H9 (cell line): ENCODE measurements around the gene SNCB. TPM values are rescaled to one million over a fixed set of nuclear protein-coding genes. Genes with fewer than 3 reads are reported as not detected.

ENCODE experiments used
- DNase-seq: peaks from one replicate; pipeline ENCODE4 v3.0.0-alpha.2; 2017
- H2AFZ ChIP-seq: one replicate; pipeline ENCODE4 v1.6.1; 2013; ENCODE audit warnings: mild to moderate bottlenecking, low read length, control low read depth, moderate library complexity
- H2AK5ac ChIP-seq: 2 replicates; pipeline ENCODE4 v1.6.1; 2013; ENCODE audit warnings: low read length, control low read depth, mixed read lengths; ENCODE audit not compliant: insufficient read length
- H2BK120ac ChIP-seq: one replicate; pipeline ENCODE4 v1.6.1; 2013; ENCODE audit warnings: low read depth, mild to moderate bottlenecking, low read length, control low read depth, inconsistent platforms; ENCODE audit not compliant: poor library complexity, severe bottlenecking
- H2BK12ac ChIP-seq: 2 replicates; pipeline ENCODE4 v1.6.1; 2013; ENCODE audit warnings: low read length, control low read depth, mixed read lengths, low read depth; ENCODE audit not compliant: insufficient read length
- H2BK15ac ChIP-seq: 2 replicates; pipeline ENCODE4 v1.6.1; 2013; ENCODE audit warnings: low read depth, low read length, control low read depth
- H2BK20ac ChIP-seq: one replicate; pipeline ENCODE4 v1.6.1; 2013; ENCODE audit warnings: low read depth, mild to moderate bottlenecking, low read length, control low read depth, inconsistent platforms; ENCODE audit not compliant: poor library complexity, severe bottlenecking
- H2BK5ac ChIP-seq: 2 replicates; pipeline ENCODE4 v1.6.1; 2013; ENCODE audit warnings: low read length, control low read depth, mixed read lengths; ENCODE audit not compliant: insufficient read length
- H3K14ac ChIP-seq: 2 replicates; pipeline ENCODE4 v1.6.1; 2013; ENCODE audit warnings: low read length, control low read depth; ENCODE audit not compliant: insufficient read depth
- H3K18ac ChIP-seq: 2 replicates; pipeline ENCODE4 v1.6.1; 2013; ENCODE audit warnings: low read depth, mild to moderate bottlenecking, mixed read lengths, low read length, control low read depth; ENCODE audit not compliant: insufficient read length
- H3K23ac ChIP-seq: 2 replicates; pipeline ENCODE4 v1.6.1; 2013; ENCODE audit warnings: low read length, control low read depth, mixed read lengths, low read depth; ENCODE audit not compliant: insufficient read length
- H3K23me2 ChIP-seq: 2 replicates; pipeline ENCODE4 v1.6.1; 2013; ENCODE audit warnings: low read depth, mild to moderate bottlenecking, mixed read lengths, low read length, control low read depth; ENCODE audit not compliant: insufficient read length, poor library complexity, severe bottlenecking
- H3K27ac ChIP-seq: 2 replicates; pipeline ENCODE4 v1.5.1; 2013; ENCODE audit warnings: low read length, control low read depth, mixed read lengths, low read depth; ENCODE audit not compliant: insufficient read length
- H3K27me3 ChIP-seq: 2 replicates; pipeline ENCODE4 v1.6.1; 2013; ENCODE audit warnings: low read length, control low read depth, inconsistent platforms; ENCODE audit not compliant: insufficient read depth
- H3K4ac ChIP-seq: 2 replicates; pipeline ENCODE4 v1.6.1; 2013; ENCODE audit warnings: low read depth, mild to moderate bottlenecking, control low read depth, inconsistent platforms, low read length, moderate library complexity
- H3K4me1 ChIP-seq: 2 replicates; pipeline ENCODE4 v1.6.1; 2013; ENCODE audit warnings: low read length, control low read depth, inconsistent platforms; ENCODE audit not compliant: insufficient read depth
- H3K4me2 ChIP-seq: 2 replicates; pipeline ENCODE4 v1.6.1; 2013; ENCODE audit warnings: low read length, control low read depth, mixed read lengths; ENCODE audit not compliant: insufficient read length, insufficient read depth
- H3K56ac ChIP-seq: 2 replicates; pipeline ENCODE4 v1.6.1; 2013; ENCODE audit warnings: low read depth, mild to moderate bottlenecking, mixed read lengths, low read length, control low read depth; ENCODE audit not compliant: insufficient read length
- H3K79me1 ChIP-seq: 2 replicates; pipeline ENCODE4 v1.6.1; 2013; ENCODE audit warnings: low read depth, mild to moderate bottlenecking, moderate library complexity, low read length, control low read depth, inconsistent platforms; ENCODE audit not compliant: insufficient read depth, poor library complexity, severe bottlenecking
- H3K79me2 ChIP-seq: 2 replicates; pipeline ENCODE4 v1.6.1; 2013; ENCODE audit warnings: low read length, control low read depth, inconsistent platforms; ENCODE audit not compliant: insufficient read depth
- H3K9ac ChIP-seq: 2 replicates; pipeline ENCODE4 v1.6.1; 2013; ENCODE audit warnings: low read length, control low read depth, mixed read lengths; ENCODE audit not compliant: insufficient read length; ENCODE audit errors: extremely low read depth
- H3K9me3 ChIP-seq: one replicate; pipeline ENCODE4 v1.6.1; 2013; ENCODE audit warnings: low read depth, low read length, inconsistent platforms; ENCODE audit not compliant: control insufficient read depth
- H3T11ph ChIP-seq: one replicate; pipeline ENCODE4 v1.6.1; 2013; ENCODE audit warnings: mild to moderate bottlenecking, low read length, control low read depth, inconsistent platforms
- H4K20me1 ChIP-seq: one replicate; pipeline ENCODE4 v1.6.1; 2013; ENCODE audit not compliant: control insufficient read depth, insufficient read length, insufficient read depth
- H4K5ac ChIP-seq: 2 replicates; pipeline ENCODE4 v1.6.1; 2013; ENCODE audit warnings: low read depth, mild to moderate bottlenecking, mixed read lengths, low read length, control low read depth; ENCODE audit not compliant: insufficient read length
- H4K8ac ChIP-seq: replicated peaks from 2 replicates; pipeline ENCODE4 v1.6.1; 2013; ENCODE audit warnings: low read length, control low read depth, mixed read lengths, low read depth; ENCODE audit not compliant: insufficient read length
- H4K91ac ChIP-seq: 2 replicates; pipeline ENCODE4 v1.6.1; 2013; ENCODE audit warnings: low read depth, mild to moderate bottlenecking, moderate library complexity, mixed read lengths, low read length, control low read depth; ENCODE audit not compliant: insufficient read length
- H3K27ac Mint-ChIP-seq, 3 experiments: 2 replicates in 2 of 3; 3 replicates in 1 of 3; pipeline ENCODE4 v1.8.0; 2020 to 2021; ENCODE audit warnings: mixed read lengths in 3 of 3, mild to moderate bottlenecking in 1 of 3, moderate library complexity in 1 of 3
- H3K27me3 Mint-ChIP-seq: 2 replicates; pipeline ENCODE4 v1.8.0; 2021; ENCODE audit warnings: low read depth, mild to moderate bottlenecking, moderate library complexity, mixed read lengths
- H3K36me3 Mint-ChIP-seq, 3 experiments: 2 replicates in 2 of 3; 3 replicates in 1 of 3; pipeline ENCODE4 v1.8.0; 2020 to 2021; ENCODE audit warnings: low read depth in 3 of 3, mixed read lengths in 3 of 3; ENCODE audit not compliant: insufficient read depth in 1 of 3
- H3K4me1 Mint-ChIP-seq, 2 experiments: 2 replicates each; pipeline ENCODE4 v1.8.0; 2020; ENCODE audit warnings: mixed read lengths in 2 of 2
- H3K4me3 Mint-ChIP-seq, 2 experiments: 2 replicates in 1 of 2; 3 replicates in 1 of 2; pipeline ENCODE4 v1.8.0; 2020 to 2021; ENCODE audit warnings: mild to moderate bottlenecking in 2 of 2, mixed read lengths in 2 of 2, moderate library complexity in 1 of 2
- H3K9me3 Mint-ChIP-seq, 2 experiments: 2 replicates in 1 of 2; 3 replicates in 1 of 2; pipeline ENCODE4 v1.8.0; 2020; ENCODE audit warnings: mild to moderate bottlenecking in 2 of 2, mixed read lengths in 2 of 2, moderate library complexity in 1 of 2
- WGBS: extraction: QIAGEN DNeasy Blood & Tissue Kit; methylation state at CpG from one replicate; pipeline ENCODE4 v1.1.7; 2013; ENCODE audit warnings: missing lambda C conversion rate, low lambda C conversion rate, mixed read lengths; ENCODE audit not compliant: insufficient read length; ENCODE audit errors: extremely low coverage; 5-methylcytosine and 5-hydroxymethylcytosine counted together
- total RNA-seq: library from RNA; stranded (reverse); gene quantifications from 2 replicates; pipeline ENCODE4 v1.2.1, GENCODE V29; 2021
- TF ChIP-seq, protein P1 (sequence below): fragments of 200-600 bp; sonication (generic); conservative IDR thresholded peaks from 3 replicates; pipeline ENCODE4 v1.8.0; 2021; ENCODE audit warnings: antibody characterized with exemption, mild to moderate bottlenecking

The SNCB gene
- total RNA-seq, 1 experiment from 2014 or later = 3.5 TPM

GRCh38 chr5:176638437-176638836 is 8.1 kb upstream of the SNCB start:
- Histone ChIP-seq H3K56ac (no peak overlapping the region), H2BK20ac (no peak overlapping the region), H2BK15ac (no peak overlapping the region), H2AFZ (no peak overlapping the region), H2AK5ac (no peak overlapping the region), H2BK120ac (no peak overlapping the region), H3K4ac (no peak overlapping the region), H2BK5ac (no peak overlapping the region), H3K14ac (no peak overlapping the region), H3K27ac (no peak overlapping the region), H3K18ac (no peak overlapping the region), H4K20me1 (no peaks in the 10 kb centered on the region), H2BK12ac (no peak overlapping the region), H3K9ac (no peak overlapping the region), H3K23me2 (no peaks in the 10 kb centered on the region), H3K79me1 (no peaks in the 10 kb centered on the region), H3K23ac (no peak overlapping the region), H4K91ac (no peak overlapping the region), H4K5ac (no peak overlapping the region), H3K4me2 (no peak overlapping the region), H3K79me2 (no peaks in the 10 kb centered on the region), H3K9me3 (no peaks in the 10 kb centered on the region), H4K8ac (no peak overlapping the region), H3K27me3 (no peaks in the 10 kb centered on the region), H3T11ph (no peak overlapping the region), H3K4me1 (no peaks in the 10 kb centered on the region; the same call in 1 of the 2 replicates)
- no peak for DNase-seq
- Mint-ChIP-seq H3K27ac (no peak overlapping the region), H3K27me3 (peaks cover 30% of the 10 kb centered on the region), H3K4me3 (no peak overlapping the region), H3K4me1 (peaks cover 47 to 62% of the 10 kb centered on the region in 2 experiments), H3K9me3 (peaks cover 0 to 10% of the 10 kb centered on the region in 2 experiments; a peak in 3 of 5 replicates), H3K36me3 (peaks cover 0 to 6% (median 2%) of the 10 kb centered on the region in 3 experiments; a peak in 4 of 7 replicates)
- WGBS = 100% methylated on average over 2 of the region's 3 CpGs
- TF ChIP-seq, protein P1, sequence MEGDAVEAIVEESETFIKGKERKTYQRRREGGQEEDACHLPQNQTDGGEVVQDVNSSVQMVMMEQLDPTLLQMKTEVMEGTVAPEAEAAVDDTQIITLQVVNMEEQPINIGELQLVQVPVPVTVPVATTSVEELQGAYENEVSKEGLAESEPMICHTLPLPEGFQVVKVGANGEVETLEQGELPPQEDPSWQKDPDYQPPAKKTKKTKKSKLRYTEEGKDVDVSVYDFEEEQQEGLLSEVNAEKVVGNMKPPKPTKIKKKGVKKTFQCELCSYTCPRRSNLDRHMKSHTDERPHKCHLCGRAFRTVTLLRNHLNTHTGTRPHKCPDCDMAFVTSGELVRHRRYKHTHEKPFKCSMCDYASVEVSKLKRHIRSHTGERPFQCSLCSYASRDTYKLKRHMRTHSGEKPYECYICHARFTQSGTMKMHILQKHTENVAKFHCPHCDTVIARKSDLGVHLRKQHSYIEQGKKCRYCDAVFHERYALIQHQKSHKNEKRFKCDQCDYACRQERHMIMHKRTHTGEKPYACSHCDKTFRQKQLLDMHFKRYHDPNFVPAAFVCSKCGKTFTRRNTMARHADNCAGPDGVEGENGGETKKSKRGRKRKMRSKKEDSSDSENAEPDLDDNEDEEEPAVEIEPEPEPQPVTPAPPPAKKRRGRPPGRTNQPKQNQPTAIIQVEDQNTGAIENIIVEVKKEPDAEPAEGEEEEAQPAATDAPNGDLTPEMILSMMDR = no peak
